Stimulated activated CD4-positive, alpha-beta T cell treated with anti-CD3 and anti-CD28 coated beads, Interleukin-2, amount 100 ng/mL, for 4 hours (primary cell): ENCODE measurements around the gene IL4R.
"Not testable (repeated sequence)": the region's sequence is repeated elsewhere in the genome, so short reads cannot be mapped to it uniquely, and the experiment has no call there.

Source experiments
- DNase-seq: peaks from one replicate; pipeline ENCODE4 v3.0.0-alpha.2; 2020; ENCODE audit warnings: low read depth

Gene IL4R

DNA sequence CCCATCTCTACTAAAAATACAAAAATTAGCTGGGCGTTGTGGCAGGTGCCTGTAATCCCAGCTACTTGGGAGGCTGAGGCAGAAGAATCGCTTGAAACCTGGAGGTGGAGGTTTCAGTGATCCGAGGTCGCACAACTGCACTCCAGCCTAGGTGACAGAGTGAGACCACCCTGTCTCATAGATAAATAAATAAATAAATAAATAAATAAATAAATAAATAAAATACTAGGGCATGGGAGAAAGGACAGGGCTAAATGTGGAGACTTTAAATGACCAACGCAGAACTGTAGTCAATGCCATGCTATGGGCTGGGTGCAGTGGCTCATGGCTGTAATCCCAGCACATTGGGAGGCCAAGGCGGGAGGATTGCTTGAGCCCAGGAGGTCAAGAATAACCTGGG lies 25.5 kb upstream of the IL4R start:
- not testable (repeated sequence) for DNase-seq

DNA sequence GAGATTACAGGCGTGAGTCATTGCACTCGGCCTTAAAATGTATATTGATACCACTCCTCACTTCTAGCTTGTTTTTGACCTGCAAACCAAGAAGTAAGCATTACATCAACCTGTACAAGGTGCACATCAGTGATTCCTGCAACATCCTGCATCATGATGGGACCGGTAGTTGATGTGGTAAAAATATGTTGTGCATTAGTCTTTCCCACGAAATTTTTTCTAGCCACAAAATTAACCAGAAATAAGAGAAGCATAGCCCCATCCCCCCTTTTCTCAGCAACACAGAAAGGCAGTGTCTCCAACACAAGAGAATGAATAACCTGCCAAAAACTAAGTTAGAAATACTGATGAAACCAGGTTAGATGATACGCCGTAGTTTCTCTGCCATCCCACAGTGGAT lies 24.1 kb upstream of the IL4R start:
- DNase-seq: no peak

DNA sequence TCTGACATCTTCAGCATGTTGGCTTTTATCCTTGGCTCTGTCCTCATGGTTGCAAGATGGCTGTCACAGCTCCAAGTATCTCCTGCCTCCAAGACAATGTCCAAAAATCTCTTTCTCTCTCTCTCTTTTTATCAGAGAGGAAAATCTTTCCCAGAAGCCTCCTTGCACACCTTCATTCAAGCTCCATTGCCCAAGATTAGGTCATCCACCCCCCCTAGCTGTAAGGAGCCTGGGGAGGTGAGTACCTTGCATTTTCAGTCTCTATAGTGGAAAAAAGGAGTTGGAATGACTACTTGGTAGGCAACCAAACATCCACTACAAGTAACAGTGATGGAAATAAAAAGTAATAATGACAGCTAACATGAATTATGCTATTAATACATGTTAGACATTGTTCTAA lies 23.2 kb upstream of the IL4R start:
- DNase-seq: no peak

DNA sequence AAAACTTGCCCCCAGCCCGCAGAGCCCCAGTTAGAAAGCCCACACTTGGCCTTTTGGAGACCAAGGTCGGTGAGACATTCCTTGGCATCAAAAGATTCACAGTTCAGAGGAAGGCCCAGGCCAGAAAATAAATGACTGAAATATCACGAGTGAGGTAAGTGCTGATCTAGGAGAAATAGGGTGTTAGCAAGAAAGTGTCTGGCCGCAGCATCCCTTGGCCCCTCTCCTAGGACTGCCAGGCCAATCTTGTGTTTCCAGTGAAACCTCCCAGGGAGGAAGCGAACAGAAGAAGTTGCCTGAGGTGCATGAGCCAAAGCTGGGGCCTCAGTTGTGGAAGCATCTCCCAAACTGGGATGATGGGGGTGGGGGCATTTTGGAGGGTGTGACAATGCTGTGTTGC lies 22.7 kb upstream of the IL4R start:
- DNase-seq: no peak

DNA sequence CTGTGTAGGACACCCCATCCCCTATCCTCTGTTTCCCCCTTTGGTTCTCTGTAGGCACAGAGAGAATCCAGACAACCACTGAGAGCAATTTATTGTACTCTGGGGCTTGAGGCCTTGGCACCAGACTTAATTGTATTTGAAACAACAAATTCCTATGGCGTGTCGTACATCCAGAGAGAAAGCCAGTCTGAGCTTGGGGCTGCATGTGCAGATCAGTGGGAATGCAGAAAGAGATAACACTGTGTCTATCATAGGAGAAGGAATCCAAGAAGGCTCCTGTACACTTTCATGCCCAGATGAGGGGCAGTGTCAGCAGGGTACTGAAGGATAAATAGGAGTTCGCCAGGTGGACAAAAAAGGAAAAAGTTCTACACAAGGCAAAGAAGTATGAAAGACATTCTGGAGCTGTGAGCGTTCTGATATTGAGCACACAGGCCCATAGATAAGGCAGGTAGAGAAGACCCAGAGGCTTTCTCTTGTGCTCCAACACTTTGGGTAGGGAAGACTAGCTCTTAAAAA lies 22.0 kb upstream of the IL4R start:
- DNase-seq: no peak

DNA sequence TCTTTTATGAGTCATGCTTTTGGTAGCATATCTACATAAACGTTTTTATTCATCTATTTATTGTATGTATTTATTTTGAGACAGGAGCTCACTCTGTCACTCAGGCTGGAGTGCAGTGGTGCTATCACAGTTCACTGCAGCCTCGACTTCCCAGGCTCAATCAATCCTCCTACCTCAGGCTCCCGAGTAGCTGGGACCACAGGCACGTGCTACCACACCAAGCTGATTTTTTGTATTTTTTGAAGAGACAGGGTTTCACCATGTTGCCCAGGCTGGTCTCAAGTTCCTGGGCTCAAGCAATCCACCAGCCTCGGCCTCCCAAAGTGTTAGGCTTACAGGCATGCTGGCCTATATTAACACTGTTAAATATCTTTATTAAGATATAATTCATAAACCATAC lies 20.4 kb upstream of the IL4R start:
- DNase-seq: no peak

DNA sequence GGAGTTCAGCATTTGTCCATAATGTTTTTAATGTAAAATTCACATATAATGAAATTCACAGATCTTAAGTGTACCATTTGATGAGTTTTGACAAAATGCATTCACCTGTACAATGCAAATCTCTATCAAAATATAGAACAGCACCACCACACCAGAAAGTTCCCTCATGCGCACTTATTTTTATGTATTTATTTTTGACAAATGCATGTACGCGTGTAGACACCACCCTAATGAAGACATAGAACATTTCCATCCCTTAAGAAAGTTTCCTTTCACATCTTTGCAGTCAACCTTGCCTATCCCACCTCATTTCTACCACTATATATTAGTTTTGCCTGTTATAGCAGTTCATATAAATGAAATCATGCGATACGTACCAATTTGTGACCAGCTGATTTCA lies 15.6 kb upstream of the IL4R start:
- DNase-seq: no peak

DNA sequence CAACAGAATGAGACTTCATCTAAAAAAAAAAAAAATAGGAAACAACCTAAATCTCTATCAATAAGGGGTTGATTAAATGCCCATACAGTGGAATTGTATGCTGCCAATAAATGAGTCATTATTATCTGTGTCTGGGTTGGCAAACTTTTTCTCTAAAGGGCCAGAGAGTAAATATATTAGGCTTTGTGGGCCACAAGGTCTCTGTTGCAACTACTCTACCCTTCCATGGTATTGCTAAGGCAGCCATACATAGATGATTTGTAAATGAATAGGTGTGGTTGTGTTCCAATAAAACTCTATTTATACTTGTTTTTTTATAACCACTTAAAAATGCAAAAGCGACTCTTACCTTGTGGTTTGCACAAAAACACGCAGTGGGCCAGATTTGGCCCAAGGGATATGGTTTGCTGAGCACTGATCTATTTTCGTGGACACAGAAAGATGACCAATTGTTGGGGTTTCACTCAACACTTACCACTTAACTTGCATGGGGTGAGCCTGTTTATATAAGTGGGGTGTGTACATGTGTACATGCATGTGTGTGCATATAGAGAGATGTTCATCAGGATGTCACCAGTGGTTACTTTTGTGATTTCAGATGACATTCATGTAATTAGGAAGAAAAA lies 12.4 kb upstream of the IL4R start:
- DNase-seq: no peak

DNA sequence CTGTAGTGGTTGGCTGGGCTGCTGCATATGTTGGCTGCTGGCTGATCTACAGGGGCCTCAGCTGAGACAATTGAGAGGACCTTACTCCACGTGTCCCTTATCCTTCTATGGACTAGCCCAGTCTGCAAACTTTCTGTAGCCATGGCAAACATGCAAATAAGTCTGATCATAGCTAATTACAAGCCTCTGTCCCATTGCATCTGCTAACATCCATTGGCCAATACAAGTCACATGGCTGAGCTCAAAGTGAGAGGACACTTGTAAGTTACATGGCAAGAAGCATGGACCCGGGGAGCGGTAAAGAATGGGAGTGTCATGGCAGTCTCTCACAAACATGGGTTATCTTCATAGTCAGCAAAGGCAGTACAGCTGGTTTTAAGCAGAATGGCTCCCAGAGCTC lies 11.6 kb upstream of the IL4R start:
- no peak for DNase-seq

DNA sequence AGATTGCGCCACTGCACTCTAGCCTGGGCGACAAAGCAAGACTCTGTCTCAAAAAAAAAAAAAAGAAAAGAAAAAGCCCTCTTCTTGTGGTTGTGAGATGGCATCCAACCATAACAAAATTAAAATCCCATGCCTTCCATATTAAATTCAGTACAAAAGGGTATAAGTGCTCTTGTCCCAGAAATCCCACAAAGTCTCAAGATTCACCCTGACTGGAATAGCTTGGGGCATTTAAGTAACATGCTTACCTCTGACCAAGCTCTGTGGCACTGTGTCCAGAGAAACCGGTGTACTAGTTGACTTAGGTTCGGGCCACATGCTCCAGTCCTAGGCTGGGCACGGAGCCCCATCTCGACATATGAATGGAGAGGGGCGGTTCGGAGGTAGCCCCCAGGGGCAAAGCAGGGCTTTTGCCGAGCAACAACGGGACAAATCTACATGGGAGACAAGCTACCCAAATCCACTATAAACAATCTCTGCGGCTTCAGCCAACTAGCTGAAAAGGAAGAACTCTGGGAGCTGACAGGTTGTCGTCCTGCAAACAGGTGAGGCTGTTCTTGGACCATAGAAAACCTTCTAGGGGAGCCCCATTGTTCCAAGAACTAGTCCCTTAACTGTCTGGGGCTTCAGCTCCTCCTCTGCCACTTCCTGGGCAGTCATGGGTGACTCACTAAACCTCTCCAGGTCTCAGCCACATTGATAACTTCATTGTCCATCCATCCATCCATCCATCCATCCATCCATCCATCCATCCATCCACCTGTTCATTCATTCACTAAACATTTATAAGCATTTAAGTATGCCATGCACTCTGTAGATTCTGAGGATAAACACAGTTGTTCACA lies 10.3 kb upstream of the IL4R start:
- no peak for DNase-seq

DNA sequence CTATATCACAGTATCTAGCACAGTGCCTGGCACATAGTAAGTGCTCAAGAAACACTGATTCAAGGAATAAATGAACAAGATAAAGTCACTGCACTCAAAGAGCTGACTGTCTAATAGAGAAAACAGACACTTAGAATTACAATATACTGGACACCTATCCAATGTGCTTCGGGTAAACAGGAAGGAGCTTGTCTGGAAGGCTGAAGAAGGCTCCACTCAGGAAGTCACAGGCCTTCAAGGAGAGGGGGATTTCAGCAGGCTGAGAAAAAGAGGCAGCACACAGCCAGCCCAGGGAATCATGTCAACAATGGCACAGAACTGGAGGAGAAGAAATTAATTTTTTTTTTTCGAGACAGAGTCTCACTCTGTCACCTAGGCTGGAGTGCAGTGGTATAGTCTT lies 9.7 kb upstream of the IL4R start:
- DNase-seq: no peak

DNA sequence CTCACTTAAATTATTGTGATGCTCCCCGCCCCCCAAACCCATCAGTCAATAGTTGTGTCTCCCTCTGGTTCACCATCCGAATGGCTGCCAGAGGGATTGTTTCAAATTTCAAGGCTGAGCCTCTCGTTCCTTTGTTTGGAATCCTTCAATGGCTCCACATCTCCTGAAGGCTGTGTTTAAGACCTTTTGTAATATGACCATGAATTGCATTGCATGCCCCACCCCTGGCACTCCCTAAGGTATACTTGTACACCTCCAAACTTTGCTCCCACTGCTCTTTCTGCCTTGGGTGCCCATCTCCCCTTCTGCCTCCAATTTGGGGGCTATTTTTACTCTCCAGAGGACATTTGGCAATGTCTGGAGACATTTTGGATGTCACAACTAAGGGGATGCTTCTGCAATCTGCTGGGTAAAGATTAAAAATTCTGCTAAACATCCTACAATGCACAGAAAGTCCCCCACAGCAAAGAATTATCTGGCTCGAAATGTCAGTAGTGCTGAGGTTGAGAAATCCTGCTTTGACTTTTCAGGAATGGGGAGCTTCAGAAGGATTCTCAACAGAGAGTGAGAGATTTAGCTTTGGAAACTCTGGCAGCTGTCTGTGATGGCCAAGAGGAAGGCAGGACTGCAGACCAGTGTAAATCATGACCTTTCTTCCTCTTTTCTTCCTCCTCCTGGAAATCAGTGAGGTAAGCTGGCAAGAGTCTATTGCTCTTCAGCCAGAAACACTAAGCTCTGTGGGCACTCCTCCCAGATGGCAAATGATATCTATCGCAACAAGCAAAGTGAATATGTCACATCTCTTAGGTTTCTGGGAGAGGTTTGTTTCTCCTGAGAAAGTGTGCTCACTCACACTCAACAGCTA lies 8.7 kb upstream of the IL4R start:
- DNase-seq: no peak

DNA sequence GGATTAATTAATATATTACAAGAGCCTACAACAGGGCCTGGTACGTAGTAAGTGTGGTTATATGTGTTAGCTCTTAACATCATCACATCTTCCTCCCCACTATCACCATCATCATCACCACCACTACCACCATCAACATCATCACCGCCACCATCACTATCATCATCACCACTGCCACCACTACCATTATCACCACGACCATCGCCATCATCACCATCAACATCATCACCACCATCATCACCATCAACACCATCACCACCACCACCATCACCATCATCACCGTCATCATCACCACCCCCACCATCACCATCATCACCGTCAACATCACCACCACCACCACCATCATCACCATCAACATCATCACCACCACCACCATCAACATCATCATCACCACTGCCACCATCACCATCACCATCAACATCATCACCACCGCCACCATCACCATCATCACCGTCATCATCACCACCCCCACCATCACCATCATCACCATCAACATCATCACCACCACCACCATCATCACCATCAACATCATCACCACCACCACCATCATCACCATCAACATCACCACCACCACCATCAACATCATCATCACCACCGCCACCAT lies 7.8 kb upstream of the IL4R start:
- DNase-seq: no peak

DNA sequence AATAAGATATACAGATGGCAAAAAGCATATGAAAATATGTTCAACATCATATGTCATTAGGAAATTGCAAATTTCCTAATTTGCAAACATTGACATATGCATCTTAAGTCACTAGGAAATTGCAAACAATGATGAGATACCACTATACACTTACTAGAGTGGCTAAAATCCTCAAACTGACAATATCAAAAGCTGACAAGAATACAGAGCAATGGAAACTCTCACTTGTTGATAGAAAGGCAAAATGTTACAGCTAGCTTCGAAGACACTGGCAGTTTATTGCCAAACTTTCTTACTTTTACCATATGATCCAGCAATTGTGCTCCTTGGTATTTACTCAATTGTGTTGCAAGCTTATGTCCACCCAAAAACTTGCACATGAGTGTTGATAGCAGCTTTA lies 5.0 kb upstream of the IL4R start:
- DNase-seq: no peak

DNA sequence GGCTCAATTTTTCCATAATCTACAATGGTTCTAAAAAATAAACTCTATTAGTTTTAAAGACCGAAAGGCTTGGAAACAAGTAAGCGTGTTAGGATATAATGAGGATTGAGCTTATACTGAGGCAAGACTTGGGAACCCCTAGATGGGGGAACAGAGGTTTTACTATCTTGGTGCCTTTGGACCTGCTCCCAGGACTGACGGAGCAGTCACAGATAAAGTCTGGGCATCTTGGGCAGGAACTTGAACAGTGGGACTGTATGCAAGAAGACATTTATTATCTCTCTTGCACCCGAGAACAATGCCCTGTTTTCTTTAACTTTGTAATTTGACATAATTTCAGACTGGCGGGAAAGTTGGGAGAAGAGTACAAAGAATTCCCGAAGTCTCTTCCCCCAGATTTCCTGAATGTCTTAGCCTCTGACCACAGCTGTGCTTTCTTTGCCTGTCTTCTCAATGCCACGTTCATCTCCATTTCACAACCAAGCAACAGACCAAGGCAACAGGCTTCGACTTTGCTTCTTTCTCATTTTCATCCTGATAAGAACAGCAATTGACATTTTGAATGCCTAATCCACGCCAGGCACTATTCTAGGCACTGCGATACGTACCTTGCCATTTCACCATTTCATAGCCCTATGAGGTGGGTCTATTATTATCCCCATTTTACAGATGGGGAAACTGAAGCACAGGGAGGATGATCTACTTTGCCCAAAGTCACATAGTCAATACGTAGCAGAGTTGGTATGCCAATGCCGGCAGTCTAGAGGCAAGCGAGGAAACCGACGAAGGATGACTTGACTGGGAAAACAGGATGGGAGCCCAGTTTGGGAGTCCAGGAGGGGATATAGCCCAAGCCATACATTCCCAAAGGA lies 3.0 kb upstream of the IL4R start:
- DNase-seq: no peak

DNA sequence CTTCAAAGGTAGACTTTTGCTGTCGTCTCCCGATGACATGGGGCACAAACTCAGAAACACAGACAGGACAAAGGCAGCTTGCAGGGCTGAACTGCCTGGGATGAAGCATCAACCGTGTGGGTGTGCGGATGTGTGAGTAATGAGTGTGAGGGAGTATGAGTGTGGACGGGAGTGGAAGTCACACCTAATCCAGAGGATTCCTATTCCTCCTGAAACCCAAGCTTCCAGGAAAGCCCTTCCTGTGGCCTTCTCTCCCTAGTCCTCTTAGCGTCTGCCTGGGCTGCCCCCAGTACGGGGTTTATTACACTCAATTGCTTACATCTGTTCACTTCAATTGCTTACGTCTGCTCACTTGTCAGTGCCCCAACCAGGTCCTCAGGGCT lies 2.3 kb upstream of the IL4R start:
- no peak for DNase-seq

DNA sequence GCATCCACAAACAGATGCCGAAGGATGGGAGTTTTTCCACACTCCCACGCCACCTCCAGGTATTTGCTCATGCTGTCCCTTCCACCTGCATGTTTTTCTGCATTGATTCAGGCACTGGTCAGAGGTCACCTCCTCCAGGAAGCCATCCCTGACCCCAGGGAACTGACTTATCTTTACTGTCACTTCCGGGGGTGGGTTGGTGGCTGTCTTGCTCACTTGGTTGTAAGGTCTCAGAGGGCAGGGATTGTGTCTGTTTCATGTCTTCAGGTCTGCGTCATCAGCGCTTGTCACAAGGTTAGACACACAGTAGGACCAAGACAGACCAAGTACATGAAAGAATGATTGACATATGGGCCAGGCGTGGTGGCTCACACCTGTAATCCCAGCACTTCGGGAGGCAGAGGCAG lies 1.9 kb upstream of the IL4R start:
- DNase-seq: no peak

DNA sequence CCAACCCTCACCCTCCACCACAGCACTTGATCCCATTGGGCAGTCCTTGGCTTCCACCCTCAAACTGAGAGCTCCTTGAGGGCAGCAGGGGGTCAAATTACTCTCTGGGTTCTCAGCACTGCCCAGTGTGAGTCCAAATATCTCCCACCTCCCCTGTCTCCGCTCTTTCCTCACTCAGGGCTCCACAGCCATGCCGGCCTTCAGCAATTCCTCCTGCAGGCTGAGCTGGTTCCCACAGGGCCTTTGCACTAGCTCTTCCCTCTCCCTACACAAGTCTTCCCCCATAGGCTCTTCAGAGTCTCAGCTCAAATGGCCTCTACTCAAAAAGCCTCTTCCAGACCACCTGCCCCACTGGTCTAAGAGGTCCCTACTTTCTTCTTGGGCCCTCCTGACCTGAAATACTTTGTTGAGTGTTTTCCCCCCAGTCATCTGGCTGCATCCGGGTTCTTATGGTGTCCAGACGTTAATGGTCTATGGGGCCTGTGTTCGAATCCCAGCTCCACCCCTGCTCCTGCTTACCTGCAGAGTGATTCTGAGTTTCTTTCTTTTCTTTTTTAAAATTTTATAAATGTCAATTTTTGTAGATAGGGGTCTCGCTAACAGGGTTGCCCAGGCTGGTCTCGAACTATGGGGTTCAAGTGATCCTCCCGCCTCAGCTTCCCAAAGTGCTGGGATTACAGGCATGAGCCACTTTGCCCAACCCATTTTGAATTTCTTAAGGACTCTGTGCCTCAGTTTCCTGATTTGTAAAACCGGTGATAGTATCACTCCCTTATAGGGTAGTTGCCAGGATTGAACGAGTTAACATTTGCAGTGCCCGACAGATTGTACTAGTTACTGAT lies 973 bp upstream of the IL4R start:
- no peak for DNase-seq

DNA sequence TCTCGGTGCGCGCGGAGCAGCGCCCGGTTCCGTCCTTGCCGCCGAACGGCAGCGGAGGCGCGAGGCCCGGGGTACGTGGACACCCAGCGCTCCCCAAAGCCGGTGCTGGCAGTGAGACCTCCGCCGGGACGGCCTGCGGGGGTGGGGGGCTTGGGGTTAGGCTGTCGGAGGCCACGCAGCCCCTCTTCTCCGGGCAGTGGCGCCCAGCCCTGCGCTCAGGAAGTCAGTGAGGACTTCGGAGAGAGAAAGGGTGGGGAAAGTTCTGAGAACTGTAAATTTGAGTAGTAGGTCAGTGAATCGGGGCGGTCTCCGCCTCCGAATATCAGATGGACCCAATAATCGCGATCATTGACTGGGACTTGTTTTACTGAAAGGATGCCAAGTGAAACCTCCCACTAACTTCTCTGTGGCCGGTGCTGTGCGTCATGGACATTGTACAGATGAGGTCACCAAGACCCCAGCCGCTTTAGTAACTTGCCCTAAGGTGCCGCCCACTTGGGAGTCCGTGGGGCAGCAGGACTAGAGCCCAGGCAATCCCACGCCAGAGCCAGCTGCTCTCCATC lies 468 bp downstream of the IL4R start:
- DNase-seq: no peak

DNA sequence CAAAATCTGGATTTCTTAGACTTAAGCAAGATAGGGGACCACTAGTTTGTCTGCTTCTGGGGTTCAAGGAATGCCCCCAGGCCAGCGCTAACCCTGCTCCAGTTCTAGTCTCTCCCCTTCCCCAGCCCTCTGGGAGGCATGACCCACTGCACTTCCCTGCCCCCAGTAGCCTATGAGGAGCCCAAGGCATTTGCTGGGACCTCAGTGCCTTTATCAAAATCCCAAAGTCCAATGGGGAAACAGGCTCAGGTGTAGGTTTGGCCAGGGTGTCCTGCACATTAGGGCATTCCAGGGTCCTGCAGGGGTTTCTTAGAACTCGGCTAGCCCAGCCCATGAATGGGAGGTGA lies 1.2 kb downstream of the IL4R start:
- no peak for DNase-seq
